Fibroblast of peridontal ligament (primary cell): Measurements from ENCODE around the gene ANGPTL8.
A peak's percentile ranks its signal among the peaks of the same experiment; 100 is the strongest.

Experiments
- DNase-seq: peaks from one replicate; pipeline ENCODE4 v3.0.0-alpha.2; 2010; ENCODE audit errors: extremely low read depth

The ANGPTL8 gene

DNA sequence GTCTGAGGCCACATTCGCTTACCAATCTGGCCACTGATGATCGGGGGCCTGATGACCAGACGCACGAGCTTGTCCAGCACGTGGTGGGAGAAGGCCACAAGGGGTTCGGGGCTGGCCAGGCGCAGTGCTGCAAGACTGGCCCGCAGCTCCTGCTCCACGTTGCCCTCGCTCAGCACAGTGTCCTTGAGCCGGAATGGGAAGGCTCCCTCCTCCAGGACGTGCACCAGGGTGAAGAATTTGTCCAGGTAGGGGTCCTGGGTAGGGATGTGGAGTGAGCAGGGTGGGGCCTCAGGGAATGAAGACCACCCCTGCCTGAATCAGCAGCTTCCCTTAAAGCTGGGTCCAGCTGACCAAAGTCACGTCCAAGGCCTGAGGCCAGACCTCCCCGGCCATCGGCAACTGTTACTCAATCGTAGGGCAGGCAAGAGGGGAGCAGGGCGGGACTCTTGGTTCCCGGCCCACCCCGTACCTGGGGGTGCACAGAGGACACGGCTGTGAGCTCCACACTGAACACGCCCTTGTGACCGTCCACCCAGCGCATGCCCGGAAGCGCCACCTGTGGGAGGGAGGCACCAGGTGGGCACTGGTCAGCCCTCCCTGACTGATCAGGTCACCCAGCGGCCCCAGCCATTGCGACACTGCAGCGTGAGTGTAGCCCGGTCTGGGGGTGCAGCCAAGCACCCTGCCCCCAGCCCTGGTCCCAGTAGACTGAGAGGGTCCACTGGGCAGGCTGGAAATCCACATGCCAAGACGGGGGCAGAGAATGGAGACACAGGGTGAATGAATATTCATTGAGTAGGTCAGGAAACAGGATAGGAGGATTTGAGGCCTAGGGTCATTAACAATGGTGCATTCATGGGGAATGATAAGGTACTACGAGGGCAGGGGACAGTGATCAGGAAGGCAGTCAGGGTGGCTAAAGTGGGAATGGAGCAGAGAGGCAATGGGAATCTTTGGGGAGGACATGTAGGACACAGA, 2.8 kb upstream of the ANGPTL8 start:
- no peak for DNase-seq

DNA sequence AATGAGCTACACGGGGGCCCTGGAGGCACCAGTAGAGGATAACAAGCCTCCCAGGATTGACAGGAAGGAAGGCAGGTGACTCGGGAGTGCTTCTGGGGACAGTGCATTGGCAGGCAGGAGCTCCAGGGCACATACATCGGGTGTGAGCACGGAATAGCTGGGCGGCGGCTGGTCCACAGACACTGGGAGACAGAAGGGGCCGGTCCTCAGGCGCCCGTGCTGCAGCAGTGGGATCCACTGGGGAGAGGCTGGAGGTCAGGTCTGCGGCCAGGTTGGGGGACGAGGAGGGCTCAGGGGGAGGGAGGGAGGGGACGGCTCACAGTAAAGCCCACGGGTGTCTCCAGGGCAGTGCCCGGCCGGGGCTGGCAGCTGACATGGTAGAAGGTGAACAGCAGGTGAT, 2.1 kb upstream of the ANGPTL8 start:
- DNase-seq = no peak

DNA sequence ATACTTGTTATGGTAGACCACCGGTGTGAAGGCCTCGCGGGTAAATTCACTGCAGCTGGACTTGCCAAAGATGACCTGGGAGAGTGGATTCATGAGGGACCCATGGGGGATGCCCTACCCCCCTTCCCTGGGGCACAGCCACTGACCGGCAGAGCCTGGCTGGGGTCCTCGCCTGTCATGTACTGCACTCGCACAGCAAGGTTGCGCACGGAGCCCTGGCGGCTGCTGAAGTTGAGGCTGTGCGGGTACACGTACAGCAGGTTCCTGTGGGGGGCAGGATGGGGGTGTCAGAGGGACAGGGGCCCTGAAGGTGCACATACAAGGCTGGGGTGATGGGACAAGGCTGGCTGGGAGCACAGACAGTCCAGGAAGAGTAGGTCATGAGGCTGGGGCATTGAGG, 1.4 kb upstream of the ANGPTL8 start:
- DNase-seq = no peak

DNA sequence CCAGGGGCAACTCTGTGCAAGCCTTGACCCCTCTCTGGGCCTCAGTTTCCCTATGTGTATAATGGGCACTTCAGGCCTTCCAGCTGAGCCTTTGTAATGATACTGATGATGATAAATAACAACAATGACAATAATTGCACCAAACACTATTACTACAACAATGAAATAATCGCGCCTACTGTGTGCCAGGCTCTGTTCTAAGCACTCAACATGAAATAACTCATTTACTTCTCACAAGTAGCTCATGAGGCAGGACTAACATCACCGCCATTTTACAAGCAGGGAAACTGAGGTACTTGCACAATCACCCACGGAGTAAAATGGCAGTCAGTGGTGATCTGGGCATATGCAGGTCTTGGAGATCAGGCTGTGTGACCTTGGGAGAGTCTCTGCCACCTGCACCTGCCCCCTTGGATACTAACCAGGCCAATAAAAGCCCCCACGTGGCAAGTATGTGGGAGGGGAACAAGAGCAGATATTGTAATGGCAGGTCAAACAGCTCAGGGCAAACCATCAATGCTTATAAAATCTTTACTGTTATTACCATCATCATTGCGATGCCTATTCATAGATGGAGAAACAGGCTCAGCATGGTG, 540 bp upstream of the ANGPTL8 start:
- DNase-seq = no peak

DNA sequence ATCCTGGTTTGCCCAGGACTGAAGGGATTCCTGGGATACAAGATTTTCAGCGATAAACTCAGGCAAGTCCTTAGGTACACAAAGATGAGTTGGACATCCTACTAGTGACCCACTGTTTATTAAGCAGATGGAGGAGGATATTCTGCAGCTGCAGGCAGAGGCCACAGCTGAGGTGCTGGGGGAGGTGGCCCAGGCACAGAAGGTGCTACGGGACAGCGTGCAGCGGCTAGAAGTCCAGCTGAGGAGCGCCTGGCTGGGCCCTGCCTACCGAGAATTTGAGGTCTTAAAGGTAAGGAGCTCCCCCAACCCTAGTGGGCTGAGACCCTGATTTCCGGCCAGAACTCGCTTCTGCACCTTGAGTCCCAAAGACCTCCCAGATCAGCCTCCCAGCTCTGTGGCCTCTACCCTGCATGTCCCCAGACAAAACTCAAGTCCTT, 607 bp downstream of the ANGPTL8 start:
- no peak for DNase-seq

DNA sequence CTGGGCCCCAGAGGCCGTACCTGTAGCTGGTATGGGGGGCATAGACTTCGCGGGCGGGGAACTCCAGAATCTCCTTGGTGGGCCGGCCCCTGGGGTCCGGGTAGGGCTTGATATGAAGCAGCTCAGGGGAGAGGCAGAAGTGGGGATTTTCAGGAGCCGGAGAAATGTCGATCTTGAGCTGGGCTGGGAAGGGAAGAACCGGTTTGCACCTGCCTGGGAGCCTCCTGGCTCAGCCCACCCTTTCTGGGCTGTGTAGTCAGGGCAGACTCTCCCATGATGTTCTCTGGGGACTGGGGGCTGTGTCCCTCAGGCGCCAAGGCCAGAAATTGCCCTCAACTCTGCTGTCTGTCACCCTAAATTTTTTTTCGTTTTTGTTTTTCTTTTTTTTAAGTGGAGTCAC, 2.6 kb downstream of the ANGPTL8 start:
- no peak for DNase-seq

DNA sequence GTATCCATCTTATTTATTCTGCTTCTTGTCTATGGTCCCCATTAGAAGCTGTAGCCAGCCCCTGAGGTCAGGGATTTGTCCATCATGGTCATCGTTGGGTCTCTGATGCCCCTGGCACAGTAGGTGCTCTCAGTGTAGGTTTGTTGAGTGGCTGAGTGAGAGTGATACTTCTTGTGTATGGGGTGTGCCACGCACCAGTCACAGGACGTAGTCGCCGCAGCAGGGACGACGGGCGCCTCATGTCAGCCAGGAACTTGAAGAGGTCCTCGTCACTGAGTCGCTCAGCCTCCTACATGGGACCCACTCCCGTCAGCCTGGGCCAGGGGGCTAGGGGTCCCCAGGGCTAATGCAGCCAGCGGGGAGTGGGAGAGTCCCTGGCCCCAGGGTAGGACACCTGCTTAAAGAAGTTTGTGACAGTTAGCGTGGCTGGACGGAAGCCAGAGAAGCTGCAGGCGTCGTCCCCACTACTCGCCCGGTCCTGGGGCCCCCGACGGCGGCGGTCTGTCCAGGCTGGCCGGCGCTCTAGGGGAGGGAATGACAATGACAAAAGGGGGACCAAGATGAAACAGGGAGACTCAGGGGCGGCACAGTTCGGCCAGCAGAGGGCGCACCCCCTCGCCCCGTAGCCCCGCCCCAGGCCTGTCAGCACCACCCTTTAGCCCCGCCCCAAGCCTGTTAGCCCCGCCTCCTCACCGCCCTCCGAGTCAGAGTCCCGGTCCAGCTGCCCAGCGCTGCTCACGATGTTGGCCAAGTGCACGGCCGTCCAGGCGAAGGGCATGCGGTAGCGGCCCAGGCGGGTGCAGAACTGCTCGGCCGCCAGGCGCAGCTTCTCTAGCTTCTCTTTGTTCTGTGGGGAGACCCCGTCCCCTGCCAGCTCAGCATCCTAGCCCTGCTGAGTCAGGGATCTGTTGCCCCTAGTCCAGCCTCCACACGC, 3.7 kb downstream of the ANGPTL8 start:
- peak; percentile 20 for DNase-seq

DNA sequence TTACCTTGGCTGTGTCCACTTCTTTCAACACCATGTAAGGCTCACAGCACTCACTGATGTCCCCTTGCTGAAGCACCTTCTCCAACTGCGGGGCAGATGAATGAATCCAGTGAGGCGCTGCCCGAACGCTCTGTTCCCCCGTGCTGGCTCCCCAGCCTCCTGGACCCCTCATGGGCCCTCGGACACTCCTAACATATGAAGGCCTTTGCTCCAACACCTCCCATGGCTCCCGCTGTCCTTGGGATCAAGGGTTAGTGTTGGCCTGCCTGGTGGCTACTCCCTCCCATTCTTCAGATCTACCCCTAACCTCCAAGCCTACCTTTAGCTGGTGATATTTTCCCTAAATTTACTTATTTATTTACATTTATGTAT, 4.4 kb downstream of the ANGPTL8 start:
- DNase-seq = no peak

DNA sequence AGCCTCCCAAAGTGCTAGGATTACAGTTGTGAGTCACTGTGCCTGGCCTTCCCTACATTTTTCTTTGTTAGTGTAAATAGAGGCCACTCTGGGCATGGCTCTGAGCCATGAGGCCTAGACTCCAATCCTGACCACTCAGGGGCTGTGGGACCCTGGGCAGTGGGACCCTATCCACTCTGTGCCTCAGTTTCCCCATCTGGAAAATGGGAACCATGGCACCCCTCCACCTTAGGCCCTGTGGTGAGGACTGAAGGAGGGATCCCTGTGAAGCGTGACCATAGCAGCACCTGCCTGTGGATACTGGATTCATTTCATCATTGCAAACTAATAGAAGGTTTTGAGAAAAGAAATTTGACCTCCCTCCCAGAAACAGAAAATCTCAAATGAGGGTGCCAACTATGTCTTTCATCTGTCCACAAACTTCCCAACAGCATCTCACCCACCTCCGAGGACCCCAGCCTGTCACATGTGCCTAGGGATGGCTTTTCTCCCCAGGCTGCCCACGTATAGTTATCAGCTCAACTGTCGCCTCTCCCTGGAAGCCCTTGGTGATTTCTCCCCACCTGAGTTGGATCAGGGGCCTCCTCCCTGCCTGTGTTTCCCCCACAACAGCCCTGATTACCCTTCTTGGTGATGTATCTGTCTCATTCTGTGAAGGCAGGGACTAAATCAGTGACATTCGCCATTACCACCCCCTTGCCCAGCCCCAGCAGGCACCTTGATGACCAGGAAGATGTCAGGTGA, 5.6 kb downstream of the ANGPTL8 start:
- no peak for DNase-seq

DNA sequence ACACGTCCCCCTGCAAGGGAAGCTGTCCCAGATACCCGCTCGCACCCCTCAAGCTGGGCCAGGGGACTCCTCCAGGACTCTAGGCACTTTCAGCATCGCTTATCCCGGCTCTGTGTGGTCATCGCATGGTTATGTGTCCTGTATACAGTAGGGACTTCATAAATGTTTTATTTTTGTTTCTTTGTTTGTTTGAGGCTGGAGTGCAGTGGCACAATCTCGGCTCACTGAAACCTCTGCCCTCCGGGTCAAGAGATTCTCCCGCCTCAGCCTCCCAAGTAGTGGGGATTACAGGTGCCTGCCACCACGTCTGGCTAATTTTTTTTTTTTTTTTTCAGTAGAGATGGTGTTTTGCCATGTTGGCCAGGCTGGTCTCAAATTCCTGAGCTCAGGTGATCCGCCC, 7.5 kb downstream of the ANGPTL8 start:
- DNase-seq = no peak

DNA sequence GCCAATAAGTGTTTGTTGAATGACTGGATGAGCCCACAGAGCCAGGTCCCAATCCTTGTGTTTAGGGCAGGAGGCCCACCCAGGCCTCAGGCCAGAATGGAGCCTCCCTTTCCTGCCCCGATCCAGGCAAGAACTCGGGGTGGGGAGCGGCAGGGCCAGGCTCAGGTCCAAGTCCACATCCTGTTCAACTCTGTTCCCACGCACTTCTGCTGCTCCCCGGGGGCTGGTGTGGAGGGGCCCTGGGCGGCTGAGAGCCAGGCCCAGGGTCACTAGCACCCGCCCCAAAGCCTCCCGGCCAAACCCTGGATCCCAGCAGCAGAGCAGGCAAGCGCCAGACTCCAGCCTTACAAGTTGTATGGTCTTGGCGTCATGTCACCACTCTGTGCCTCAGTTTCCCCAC, 8.0 kb downstream of the ANGPTL8 start:
- DNase-seq = peak; percentile 7

DNA sequence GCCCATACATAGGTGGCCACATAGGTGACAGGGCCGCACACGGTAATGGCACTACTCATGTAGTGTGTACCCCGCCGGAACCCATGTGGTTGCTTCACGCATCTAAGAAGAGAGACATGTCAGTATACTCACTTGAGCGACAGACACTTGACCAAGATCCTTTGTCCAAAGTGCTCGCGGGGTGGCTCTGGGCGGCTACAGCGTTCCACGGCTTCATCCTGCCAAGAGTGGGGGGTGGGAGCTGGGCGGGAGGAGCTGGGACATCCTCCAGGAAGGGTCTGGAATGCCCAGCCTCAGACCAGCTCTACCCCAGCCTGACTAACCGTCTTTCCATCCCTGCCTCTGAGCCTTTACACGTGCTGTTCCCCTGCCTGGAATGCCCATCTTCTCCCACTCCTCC, 8.5 kb downstream of the ANGPTL8 start:
- no peak for DNase-seq

DNA sequence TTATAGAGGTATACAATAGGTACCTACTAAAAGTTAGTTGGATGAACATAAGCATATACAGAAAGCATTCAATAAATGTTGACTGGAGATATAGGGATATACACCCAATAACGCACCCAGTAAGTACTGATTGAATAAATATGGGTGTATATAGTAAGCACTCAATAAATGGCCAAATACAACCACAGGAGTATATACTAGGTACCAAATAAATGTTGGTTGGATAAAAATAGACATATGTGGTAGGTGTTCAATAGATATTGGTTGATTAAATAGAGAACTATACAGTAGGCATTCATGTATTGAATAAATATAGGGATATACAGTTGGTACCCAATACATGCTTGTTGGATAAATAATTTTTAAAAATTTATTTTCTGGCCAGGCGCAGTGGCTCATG, 9.4 kb downstream of the ANGPTL8 start:
- DNase-seq = no peak

DNA sequence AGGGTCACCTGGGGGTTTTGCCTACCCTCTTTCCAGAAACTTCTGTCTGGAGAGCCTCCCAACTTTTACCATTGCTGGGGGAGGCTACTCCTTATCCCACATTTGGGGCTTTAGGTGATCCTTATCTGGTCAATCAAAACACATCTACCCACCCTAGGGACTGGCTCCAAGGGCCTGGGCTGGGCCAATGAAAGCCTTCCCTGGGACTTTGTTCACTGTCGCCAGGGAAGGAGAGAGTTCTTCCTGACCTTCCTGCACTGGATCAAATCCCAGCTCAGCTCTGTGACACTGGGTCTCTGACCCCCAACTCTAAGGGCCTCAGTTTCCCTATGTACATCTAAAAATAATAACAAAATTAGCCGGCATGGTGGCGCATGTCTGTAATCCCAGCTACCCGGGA, 11.8 kb downstream of the ANGPTL8 start:
- no peak for DNase-seq

DNA sequence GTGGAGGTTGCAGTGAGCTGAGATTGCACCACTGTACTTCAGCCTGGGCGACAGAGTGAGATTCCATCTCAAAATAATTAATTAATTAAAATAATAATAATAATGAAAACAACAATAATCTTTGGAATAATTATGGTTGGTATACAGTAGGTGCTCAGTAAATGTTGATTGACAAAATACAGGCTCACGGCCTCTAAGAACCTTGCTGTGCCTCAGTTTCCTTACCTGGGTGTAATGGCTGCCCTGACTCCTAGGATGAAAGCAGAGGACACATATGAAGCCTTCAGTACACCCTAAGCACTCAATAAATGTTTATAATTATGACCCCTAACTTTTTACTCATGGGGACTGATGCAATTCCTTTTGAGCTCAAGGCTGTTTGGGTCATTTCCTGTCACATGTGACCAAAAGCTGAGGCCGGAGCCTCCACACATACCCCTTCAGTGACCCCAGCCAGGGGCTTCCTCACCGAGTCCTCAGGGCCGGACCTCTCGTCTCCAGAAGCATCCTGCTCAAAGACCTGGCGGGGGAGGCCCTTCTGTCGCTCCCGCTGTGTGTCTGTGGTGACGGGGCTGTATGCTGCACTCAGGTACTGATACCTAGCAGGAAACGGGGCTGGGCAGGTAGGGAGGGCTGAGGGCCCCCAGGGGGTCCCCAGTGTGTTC, 12.4 kb downstream of the ANGPTL8 start:
- no peak for DNase-seq

DNA sequence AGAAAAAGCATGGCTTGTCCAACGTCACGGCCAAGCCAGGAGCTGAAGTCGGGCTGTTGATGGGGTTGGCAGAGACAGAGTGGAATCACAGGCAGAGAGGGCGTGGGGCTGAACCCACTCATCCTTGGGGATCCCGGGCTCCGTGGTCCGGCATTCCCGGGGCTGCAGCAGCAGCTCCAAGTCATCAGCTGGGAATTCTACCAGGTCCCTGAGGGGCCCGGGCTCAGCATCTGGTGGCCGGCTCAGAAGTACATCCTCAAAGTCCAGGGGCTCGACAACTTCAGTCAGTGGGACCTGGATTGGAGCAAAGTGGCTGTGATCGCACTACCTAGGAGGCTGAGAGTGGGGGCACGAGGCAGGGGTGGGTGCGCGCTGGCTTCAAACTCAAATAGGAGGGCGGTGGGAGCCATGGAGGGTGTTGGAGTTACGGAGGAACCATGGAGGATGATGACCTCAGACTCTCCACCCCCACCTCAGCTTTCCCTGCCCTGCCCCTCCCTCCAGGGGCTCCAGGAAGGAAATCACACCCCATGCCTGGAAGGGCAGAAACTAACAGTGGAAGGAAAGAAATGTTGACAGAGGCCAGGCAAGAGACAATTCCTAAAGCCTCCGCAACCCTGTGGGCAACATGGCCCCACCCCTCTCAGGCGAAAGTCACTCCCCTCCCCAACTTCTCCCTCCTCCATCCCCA, 13.4 kb downstream of the ANGPTL8 start:
- DNase-seq = no peak

DNA sequence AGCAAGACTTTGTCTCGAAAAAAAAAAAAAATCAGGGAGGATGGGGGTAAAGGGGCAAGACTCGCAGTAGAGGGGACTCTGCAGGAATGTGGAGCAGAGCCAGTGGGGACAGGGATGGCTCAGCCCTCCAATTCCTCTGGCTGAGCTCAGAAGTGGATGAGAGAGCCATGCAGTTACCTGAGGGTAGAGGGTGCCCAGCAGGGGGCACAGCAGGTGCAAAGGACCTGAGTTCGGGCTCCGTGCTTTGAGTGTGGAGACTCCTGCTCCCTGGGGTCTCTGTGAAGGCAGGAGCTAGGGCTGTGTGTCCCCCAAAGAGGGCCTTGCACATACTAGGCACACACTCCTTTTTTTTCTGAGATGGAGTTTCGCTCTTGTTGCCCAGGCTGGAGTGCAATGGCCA, 15.2 kb downstream of the ANGPTL8 start:
- DNase-seq = no peak

DNA sequence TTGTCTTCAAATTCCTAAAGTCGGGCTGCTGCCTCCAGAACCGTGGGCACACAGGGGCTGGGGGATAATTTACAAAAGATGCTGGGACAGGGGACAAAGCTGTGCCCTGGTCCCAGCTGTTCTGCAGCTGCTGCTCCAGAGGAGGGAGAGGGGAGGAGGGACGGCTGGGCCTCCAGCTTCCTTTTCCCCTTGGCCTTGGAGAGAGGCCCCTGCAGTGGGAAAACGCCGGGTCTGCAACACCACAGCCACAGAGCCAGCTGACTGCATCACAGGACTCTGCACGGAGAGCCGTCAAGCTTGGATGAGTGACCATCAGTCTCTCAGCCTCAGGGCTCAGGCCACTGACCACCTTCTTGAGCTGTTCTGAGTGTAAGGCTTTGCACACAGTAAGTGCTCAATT, 16.8 kb downstream of the ANGPTL8 start:
- DNase-seq = peak; percentile 30

DNA sequence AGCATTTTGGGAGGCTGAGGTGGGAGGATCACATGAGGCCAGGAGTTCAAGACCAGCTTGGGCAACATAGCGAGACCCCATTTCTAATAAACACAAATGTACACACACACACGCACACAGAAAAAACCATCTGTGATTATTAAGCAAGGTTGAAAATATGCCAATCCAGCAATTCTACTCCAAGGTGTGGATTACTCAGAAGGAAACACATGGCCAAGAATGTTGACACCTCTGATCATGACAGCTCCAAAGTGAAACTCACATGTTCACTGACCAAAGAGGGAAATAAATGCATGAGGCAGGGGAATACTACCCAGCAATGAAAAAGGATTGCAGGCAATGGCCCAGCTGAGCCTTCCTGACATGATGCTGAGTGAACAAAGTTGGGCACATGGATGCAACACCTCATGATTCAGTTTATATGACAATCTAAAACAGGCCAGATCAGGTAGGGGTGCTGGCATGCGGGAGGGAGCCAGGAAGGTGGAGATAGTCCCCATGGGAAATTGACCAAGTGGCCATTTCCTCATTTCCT, 18.5 kb downstream of the ANGPTL8 start:
- DNase-seq = no peak

DNA sequence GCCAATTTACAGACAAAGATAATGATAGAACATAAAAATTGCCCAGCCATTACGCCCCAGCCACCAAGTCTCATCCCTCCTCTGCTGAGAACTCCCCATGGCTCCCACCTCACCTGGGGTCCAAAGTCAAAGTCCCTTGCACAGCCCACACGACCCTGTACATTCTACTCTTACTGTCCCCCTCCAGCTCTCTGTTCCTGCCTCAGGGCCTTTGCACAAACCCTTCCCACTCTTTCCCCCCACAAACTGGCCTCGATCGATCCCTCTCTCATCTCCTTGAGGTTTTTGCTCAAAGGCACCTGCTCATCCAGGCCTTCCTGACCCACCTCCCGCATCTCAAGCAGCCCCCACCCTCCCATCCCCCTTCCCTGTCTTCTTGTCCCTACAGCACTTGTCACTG, 21.6 kb downstream of the ANGPTL8 start:
- no peak for DNase-seq
